BJ (cell line): ENCODE measurements around the gene KRT34. TPM values are rescaled to one million over a fixed set of nuclear protein-coding genes. Genes with fewer than 3 reads are reported as not detected.

ENCODE experiments used
- CTCF ChIA-PET: fragments of 350-600 bp; formaldehyde crosslinking; extraction: SDS; loops from one replicate; lab custom pipeline; 2021; ENCODE audit warnings: antibody characterized with exemption, inconsistent platforms; lab: Yijun Ruan, JAX
- POLR2A ChIA-PET: fragments of 300-600 bp; sonication (Branson Sonifier 250); formaldehyde crosslinking; extraction: SDS; loops from one replicate; lab custom pipeline; 2021; ENCODE audit warnings: antibody characterized with exemption; lab: Charles Lee
- DNase-seq: peaks from one replicate; pipeline ENCODE4 v3.0.0-alpha.2; 2011; ENCODE audit warnings: low read depth
- H3K27me3 ChIP-seq: 2 replicates; pipeline ENCODE4 v1.6.0; 2011; ENCODE audit warnings: low read length; ENCODE audit not compliant: control insufficient read depth, insufficient read depth
- H3K36me3 ChIP-seq: 2 replicates; pipeline ENCODE4 v1.5.1; 2011; ENCODE audit warnings: low read length; ENCODE audit not compliant: control insufficient read depth, insufficient read depth
- H3K4me3 ChIP-seq: 2 replicates; pipeline ENCODE4 v1.5.1; 2011; ENCODE audit warnings: low read depth, mild to moderate bottlenecking, control low read depth, low read length
- polyA plus RNA-seq: library from polyadenylated mRNA; depleted of rRNA; stranded (reverse); fragments of >200 nt; gene quantifications from 2 replicates; pipeline ENCODE4 v1.2.3, GENCODE V29; 2011
- TF ChIP-seq, protein P1 (sequence below): IDR thresholded peaks from 2 replicates; pipeline ENCODE4 v1.5.1; 2011; ENCODE audit warnings: low read depth, mild to moderate bottlenecking, control low read depth, inconsistent platforms, low read length, moderate library complexity; ENCODE audit not compliant: insufficient read depth

KRT34 gene
- polyA plus RNA-seq, 1 experiment, result 156 TPM

DNA sequence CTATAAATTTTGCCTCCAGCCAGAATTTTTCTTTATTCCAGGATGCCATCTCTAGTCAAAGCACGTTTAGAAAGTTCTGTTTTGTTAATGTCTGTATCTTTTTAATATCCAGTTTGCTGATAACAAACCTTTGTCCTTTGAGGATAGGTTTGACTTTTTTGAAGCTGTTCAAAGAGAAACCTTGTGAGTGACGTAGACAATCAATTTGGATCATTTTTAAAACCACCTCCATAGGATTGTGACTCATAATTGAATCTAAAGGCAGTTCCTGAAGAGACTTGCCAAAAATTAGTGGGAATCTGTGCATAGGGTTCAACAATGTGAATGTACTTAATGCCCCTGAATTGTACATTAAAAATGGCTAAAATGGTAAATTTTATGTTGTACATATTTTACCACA lies 9.4 kb upstream of the KRT34 start:
- ChIA-PET POLR2A (no interaction called here), CTCF (no interaction called here)
- no peak for DNase-seq
- Histone ChIP-seq H3K4me3 (no peak overlapping the region), H3K27me3 (no peaks in the 10 kb centered on the region), H3K36me3 (no peaks in the 10 kb centered on the region)
- TF ChIP-seq, protein P1, sequence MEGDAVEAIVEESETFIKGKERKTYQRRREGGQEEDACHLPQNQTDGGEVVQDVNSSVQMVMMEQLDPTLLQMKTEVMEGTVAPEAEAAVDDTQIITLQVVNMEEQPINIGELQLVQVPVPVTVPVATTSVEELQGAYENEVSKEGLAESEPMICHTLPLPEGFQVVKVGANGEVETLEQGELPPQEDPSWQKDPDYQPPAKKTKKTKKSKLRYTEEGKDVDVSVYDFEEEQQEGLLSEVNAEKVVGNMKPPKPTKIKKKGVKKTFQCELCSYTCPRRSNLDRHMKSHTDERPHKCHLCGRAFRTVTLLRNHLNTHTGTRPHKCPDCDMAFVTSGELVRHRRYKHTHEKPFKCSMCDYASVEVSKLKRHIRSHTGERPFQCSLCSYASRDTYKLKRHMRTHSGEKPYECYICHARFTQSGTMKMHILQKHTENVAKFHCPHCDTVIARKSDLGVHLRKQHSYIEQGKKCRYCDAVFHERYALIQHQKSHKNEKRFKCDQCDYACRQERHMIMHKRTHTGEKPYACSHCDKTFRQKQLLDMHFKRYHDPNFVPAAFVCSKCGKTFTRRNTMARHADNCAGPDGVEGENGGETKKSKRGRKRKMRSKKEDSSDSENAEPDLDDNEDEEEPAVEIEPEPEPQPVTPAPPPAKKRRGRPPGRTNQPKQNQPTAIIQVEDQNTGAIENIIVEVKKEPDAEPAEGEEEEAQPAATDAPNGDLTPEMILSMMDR, result no peak

DNA sequence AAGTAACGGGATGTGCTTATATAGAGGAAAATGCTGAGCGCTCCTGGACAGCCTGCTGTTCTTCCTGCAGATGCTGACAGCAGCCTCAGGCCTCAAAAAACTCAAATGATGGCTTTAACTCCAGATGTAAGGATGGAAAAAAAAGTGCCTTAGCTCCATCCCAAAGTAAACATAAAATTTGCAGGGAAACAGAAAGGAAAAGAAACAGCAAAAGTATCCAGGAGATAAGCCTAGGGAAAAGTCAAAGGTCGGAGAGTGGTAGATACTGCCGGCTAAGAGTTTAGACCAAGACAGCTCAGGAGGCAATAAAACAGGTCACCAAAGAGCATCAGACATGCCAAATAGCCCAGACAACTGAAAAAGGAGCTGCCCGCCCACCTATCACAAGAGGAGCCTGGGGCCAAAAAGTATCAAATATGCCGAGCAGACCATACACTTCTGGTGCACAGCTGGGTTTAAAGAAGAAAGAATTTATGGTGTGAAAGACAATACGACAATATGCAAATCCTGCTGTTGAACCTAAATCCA lies 8.4 kb upstream of the KRT34 start:
- TF ChIP-seq, protein P1, result no peak
- ChIA-PET POLR2A (interaction anchor here (0.5 kb wide), 1 partner anchor 331 kb away, joined by 6 read pairs; no protein-coding TSS in a partner anchor), CTCF (interaction anchor here (0.7 to 1.4 kb wide), 5 partner anchors 10 to 106 kb away, joined by 3 to 7 read pairs (median 4); partner anchors contain the start of gene KRT33B)
- H3K36me3 ChIP-seq, result no peaks in the 10 kb centered on the region
- no peaks in the 10 kb centered on the region for H3K27me3 ChIP-seq
- no peak overlapping the region for H3K4me3 ChIP-seq
- DNase-seq, result no peak

DNA sequence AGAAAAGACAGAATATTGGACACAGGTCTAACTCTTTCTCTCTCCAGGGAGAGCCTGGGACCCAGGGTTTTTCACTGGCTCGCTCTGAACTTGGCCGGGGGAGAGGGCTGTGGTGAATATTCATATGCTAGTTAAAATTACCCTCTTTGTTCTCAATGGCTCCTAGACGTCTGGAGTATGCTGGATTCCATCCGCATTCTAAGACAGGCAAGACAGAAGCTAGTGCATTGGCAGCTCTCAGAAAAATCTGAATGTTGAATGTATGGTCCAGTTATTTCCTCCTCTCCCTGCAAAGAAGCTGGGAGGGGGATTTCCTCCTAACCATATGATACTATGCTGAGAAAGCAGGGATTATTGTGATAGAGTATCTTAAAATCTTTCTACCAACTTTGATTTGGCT lies 5.6 kb upstream of the KRT34 start:
- TF ChIP-seq, protein P1, result no peak
- H3K27me3 ChIP-seq, result no peaks in the 10 kb centered on the region

DNA sequence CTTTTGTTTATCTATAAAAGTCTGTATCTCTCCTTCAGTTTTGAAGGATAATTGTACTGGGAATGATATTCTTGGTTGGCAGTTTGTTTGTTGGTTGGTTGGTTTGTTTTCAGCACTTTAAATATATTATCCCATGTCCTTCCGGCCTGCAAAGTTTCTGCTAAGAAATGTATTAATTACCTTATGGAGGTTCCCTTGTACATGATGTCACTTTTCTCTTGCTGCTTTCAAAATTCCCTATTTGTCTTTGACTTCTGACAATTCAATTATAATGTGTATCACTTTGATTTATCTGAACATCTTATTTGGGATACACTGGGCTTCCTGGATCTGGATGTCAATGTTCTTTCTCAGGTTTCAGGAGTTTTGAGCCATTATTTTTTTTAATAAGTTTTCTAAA lies 4.1 kb upstream of the KRT34 start:
- no peak overlapping the region for H3K4me3 ChIP-seq
- DNase-seq, result no peak
- no peaks in the 10 kb centered on the region for H3K36me3 ChIP-seq
- TF ChIP-seq, protein P1, result no peak
- CTCF ChIA-PET, result no interaction called here
- POLR2A ChIA-PET, result no interaction called here
- H3K27me3 ChIP-seq, result no peaks in the 10 kb centered on the region

More for the DNA sequence above, 5.6 kb upstream of the KRT34 start:
- POLR2A ChIA-PET, result no interaction called here
- DNase-seq, result no peak
- no peak overlapping the region for H3K4me3 ChIP-seq
- H3K36me3 ChIP-seq, result no peaks in the 10 kb centered on the region
- CTCF ChIA-PET, result no interaction called here

DNA sequence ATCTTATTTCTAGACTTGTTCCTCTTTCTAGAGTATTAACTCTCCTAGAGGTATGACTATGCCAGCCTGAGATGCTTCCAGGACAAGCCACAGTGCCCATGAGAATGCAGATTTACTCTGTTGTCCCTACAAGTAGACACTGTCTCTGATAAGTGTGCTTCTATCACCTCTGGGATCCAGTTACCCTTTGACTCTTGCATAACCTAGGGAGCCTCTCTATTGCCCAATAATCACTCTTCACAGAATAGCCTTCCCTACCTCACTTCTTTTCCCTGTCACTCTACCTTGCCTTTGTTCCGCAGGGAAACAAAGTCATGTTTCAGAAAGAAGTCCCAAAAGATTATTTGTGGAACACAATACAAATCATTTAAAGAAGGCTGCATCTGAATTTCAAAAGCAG lies 1.6 kb upstream of the KRT34 start:
- H3K36me3 ChIP-seq, result no peaks in the 10 kb centered on the region; the same call in 1 of the 2 replicates
- no peak overlapping the region for H3K4me3 ChIP-seq
- no peaks in the 10 kb centered on the region for H3K27me3 ChIP-seq
- POLR2A ChIA-PET, result interaction anchor here (0.6 kb wide), 1 partner anchor 93 kb away, joined by 8 read pairs; no protein-coding TSS in a partner anchor
- TF ChIP-seq, protein P1, result no peak
- CTCF ChIA-PET, result interaction anchor here (1.5 to 1.6 kb wide), 2 partner anchors 67 to 279 kb away, joined by 3 to 5 read pairs; no protein-coding TSS in a partner anchor
- no peak for DNase-seq
